Left ventricle myocardium inferior (tissue), 1 donor: ENCODE results near the gene HMGB1. TPM values are rescaled to one million over a fixed set of nuclear protein-coding genes. Genes with fewer than 3 reads are reported as not detected.
"Not testable (repeated sequence)": the region's sequence is repeated elsewhere in the genome, so short reads cannot be mapped to it uniquely, and the experiment has no call there.

Experiments used
- DNase-seq: peaks from one replicate; pipeline ENCODE4 v3.0.0-alpha.2; 2020
- H3K27ac ChIP-seq: fragments of 200-600 bp; replicated peaks from 2 replicates; pipeline ENCODE4 v1.8.0; 2021
- H3K27me3 ChIP-seq: fragments of 200-600 bp; 2 replicates; pipeline ENCODE4 v1.8.0; 2021; ENCODE audit warnings: low read depth
- H3K36me3 ChIP-seq: fragments of 200-600 bp; 2 replicates; pipeline ENCODE4 v1.8.0; 2021
- H3K4me1 ChIP-seq: fragments of 200-600 bp; 2 replicates; pipeline ENCODE4 v1.8.0; 2021
- H3K4me3 ChIP-seq: fragments of 200-600 bp; 2 replicates; pipeline ENCODE4 v1.8.0; 2021; ENCODE audit warnings: mild to moderate bottlenecking, moderate library complexity
- H3K9me3 ChIP-seq: fragments of 200-600 bp; replicated peaks from 2 replicates; pipeline ENCODE4 v1.8.0; 2021
- CTCF ChIP-seq: fragments of 200-600 bp; IDR thresholded peaks from 2 replicates; pipeline ENCODE4 v1.8.0; 2021; ENCODE audit warnings: antibody characterized with exemption, mild to moderate bottlenecking, borderline replicate concordance
- intact Hi-C: fragments of 100-400 bp; cut with micrococcal nuclease; formaldehyde crosslinking; loops from one replicate; pipeline ENCODE4 v1.11.0; 2022
- total RNA-seq: library from RNA; stranded (reverse); fragmentation: NEBNext Ultra II Directional; extraction: Animal tissue kit (Norgen Biotek cat#: 25700); gene quantifications from one replicate; pipeline ENCODE4 v1.2.1, GENCODE V29; 2021
- donor health status: DM: no; HTN: yes; CAD: no; lungs with severe emphysema.

The HMGB1 gene
- total RNA-seq, 1 donor from 2014 or later: 161 TPM

- peak overlapping the region; percentile 94 for H3K4me3 ChIP-seq
- peaks cover 18% of the 10 kb centered on the region for H3K36me3 ChIP-seq
- H3K4me1 ChIP-seq: peaks cover 40% of the 10 kb centered on the region
- no peak for DNase-seq
- H3K27ac ChIP-seq: peak overlapping the region; percentile 100
- TF ChIP-seq CTCF: no peak
- H3K27me3 ChIP-seq: no peaks in the 10 kb centered on the region
- intact Hi-C loops: loop anchor here (10.0 kb wide), 2 partner anchors 50 to 330 kb away; no protein-coding TSS in a partner anchor
- no peaks in the 10 kb centered on the region for H3K9me3 ChIP-seq
Measured at GRCh38 chr13:30465343-30465592, 468 bp downstream of the HMGB1 start.

- DNase-seq: peak; percentile 78
- Histone ChIP-seq H3K4me1 (peaks cover 40% of the 10 kb centered on the region), H3K27ac (peak overlapping the region; percentile 100), H3K9me3 (no peaks in the 10 kb centered on the region), H3K4me3 (peak overlapping the region; percentile 94), H3K27me3 (no peaks in the 10 kb centered on the region), H3K36me3 (peaks cover 20% of the 10 kb centered on the region)
- intact Hi-C loops: loop anchor here (10.0 kb wide), 2 partner anchors 50 to 330 kb away; no protein-coding TSS in a partner anchor
- TF ChIP-seq CTCF: no peak
Measured at GRCh38 chr13:30464496-30465342, 1.0 kb downstream of the HMGB1 start.

GRCh38 chr13:30463787-30464495, 1.8 kb downstream of the HMGB1 start:
- peak overlapping the region; percentile 94 for H3K4me3 ChIP-seq
- H3K9me3 ChIP-seq: no peaks in the 10 kb centered on the region
- peak; percentile 56 for DNase-seq
- intact Hi-C loops: loop anchor here (10.0 kb wide), 2 partner anchors 49 to 329 kb away; no protein-coding TSS in a partner anchor
- peak overlapping the region; percentile 100 for H3K27ac ChIP-seq
- peaks cover 40% of the 10 kb centered on the region for H3K4me1 ChIP-seq
- peaks cover 28% of the 10 kb centered on the region for H3K36me3 ChIP-seq
- TF ChIP-seq CTCF: no peak
- H3K27me3 ChIP-seq: no peaks in the 10 kb centered on the region

GRCh38 chr13:30461279-30462066, 4.3 kb downstream of the HMGB1 start:
- DNase-seq, H3K27ac ChIP-seq, H3K9me3 ChIP-seq, H3K27me3 ChIP-seq: not testable (repeated sequence)
- Histone ChIP-seq H3K36me3 (peaks cover 35% of the 10 kb centered on the region), H3K4me1 (peaks cover 36% of the 10 kb centered on the region), H3K4me3 (peak overlapping the region; percentile 94)
- intact Hi-C loops: loop anchor here (10.0 kb wide), 2 partner anchors 47 to 327 kb away; no protein-coding TSS in a partner anchor
- peak; percentile 65 for TF ChIP-seq CTCF

- H3K36me3 ChIP-seq: peaks cover 28% of the 10 kb centered on the region
- H3K9me3 ChIP-seq: no peaks in the 10 kb centered on the region
- intact Hi-C loops: no loop called here
- peaks cover 11% of the 10 kb centered on the region for H3K4me1 ChIP-seq
- H3K4me3 ChIP-seq: no peak overlapping the region
- no peaks in the 10 kb centered on the region for H3K27me3 ChIP-seq
- no peak for DNase-seq
- H3K27ac ChIP-seq: no peak overlapping the region
- no peak for TF ChIP-seq CTCF
Measured at GRCh38 chr13:30457306-30457891, 8.3 kb downstream of the HMGB1 start.
